Measurements from ENCODE around the gene GPNMB.

GRCh38 chr7:23246555-23246954 lies at the start of gene GPNMB:
- TF ChIP-seq CTCF (IDR thresholded peaks at IDR 0.05) = no peak
- TF ChIP-seq EP300 (IDR thresholded peaks at IDR 0.05) = no peak
- TF ChIP-seq POLR2A (IDR thresholded peaks at IDR 0.05; ENCODE audit: low read depth) = no peak

Measured in esophagus muscularis mucosa (tissue), 4 donors.